HEK293 (cell line): ENCODE results near the gene ACTR1B.
A peak's percentile ranks its signal among the peaks of the same experiment; 100 is the strongest.

Source experiments
- BCL11A ChIP-seq: fragments of 450-650 bp; formaldehyde crosslinking; IDR thresholded peaks from 2 replicates; pipeline ENCODE4 v1.5.1; 2016; ENCODE audit warnings: low read depth, missing biosample characterization, missing genetic modification characterization
- GFI1B ChIP-seq: fragments of 450-650 bp; formaldehyde crosslinking; IDR thresholded peaks from 2 replicates; pipeline ENCODE4 v1.5.1; 2016; ENCODE audit warnings: missing biosample characterization, missing genetic modification characterization
- MZF1 ChIP-seq: fragments of 450-650 bp; formaldehyde crosslinking; IDR thresholded peaks from 2 replicates; pipeline ENCODE4 v1.5.1; 2017; ENCODE audit warnings: missing biosample characterization, missing genetic modification characterization, borderline replicate concordance
- RBAK ChIP-seq: fragments of 450-650 bp; formaldehyde crosslinking; IDR thresholded peaks from 2 replicates; pipeline ENCODE4 v1.5.1; 2016; ENCODE audit warnings: missing biosample characterization, missing genetic modification characterization
- SALL2 ChIP-seq: fragments of 450-650 bp; formaldehyde crosslinking; IDR thresholded peaks from 2 replicates; pipeline ENCODE4 v1.5.0; 2017; ENCODE audit warnings: missing biosample characterization, mild to moderate bottlenecking, missing genetic modification characterization, borderline replicate concordance
- ZBTB20 ChIP-seq: fragments of 450-650 bp; formaldehyde crosslinking; IDR thresholded peaks from 2 replicates; pipeline ENCODE4 v1.5.1; 2016; ENCODE audit warnings: missing biosample characterization, missing genetic modification characterization
- ZBTB48 ChIP-seq: fragments of 450-650 bp; formaldehyde crosslinking; IDR thresholded peaks from 2 replicates; pipeline ENCODE4 v1.5.1; 2016; ENCODE audit warnings: missing biosample characterization, missing genetic modification characterization
- ZIC2 ChIP-seq: fragments of 450-650 bp; formaldehyde crosslinking; IDR thresholded peaks from 2 replicates; pipeline ENCODE4 v1.5.1; 2016; ENCODE audit warnings: missing biosample characterization, missing genetic modification characterization
- ZNF146 ChIP-seq: fragments of 450-650 bp; formaldehyde crosslinking; IDR thresholded peaks from 2 replicates; pipeline ENCODE4 v1.5.1; 2016; ENCODE audit warnings: missing biosample characterization, missing genetic modification characterization
- ZNF155 ChIP-seq: fragments of 450-650 bp; formaldehyde crosslinking; IDR thresholded peaks from 2 replicates; pipeline ENCODE4 v1.5.1; 2016; ENCODE audit warnings: missing biosample characterization, missing genetic modification characterization
- ZNF16 ChIP-seq: fragments of 450-650 bp; formaldehyde crosslinking; IDR thresholded peaks from 2 replicates; pipeline ENCODE4 v1.5.1; 2016; ENCODE audit warnings: low read depth, missing biosample characterization, missing genetic modification characterization
- ZNF184 ChIP-seq: fragments of 450-650 bp; IDR thresholded peaks from 2 replicates; pipeline ENCODE4 v1.5.1; 2018; ENCODE audit warnings: missing biosample characterization, mild to moderate bottlenecking, missing genetic modification characterization
- ZNF274 ChIP-seq, 2 experiments: fragments of 200-500 bp in 1 of 2; fragments of 450-650 bp in 1 of 2; sonication (Bioruptor generic) in 1 of 2; formaldehyde crosslinking in 1 of 2; IDR thresholded peaks; 2 replicates each; pipeline versions ENCODE4 v1.5.1 to v1.6.1; 2014 to 2016; ENCODE audit warnings: borderline replicate concordance in 1 of 2, inconsistent platforms in 1 of 2, low read length in 1 of 2, missing biosample characterization in 1 of 2, missing genetic modification characterization in 1 of 2
- ZNF292 ChIP-seq: fragments of 450-650 bp; formaldehyde crosslinking; IDR thresholded peaks from 2 replicates; pipeline ENCODE4 v1.5.1; 2016; ENCODE audit warnings: low read depth, missing biosample characterization, missing genetic modification characterization, borderline replicate concordance
- ZNF311 ChIP-seq: fragments of 450-650 bp; formaldehyde crosslinking; IDR thresholded peaks from 2 replicates; pipeline ENCODE4 v1.5.1; 2017; ENCODE audit warnings: missing biosample characterization, missing genetic modification characterization, borderline replicate concordance
- ZNF416 ChIP-seq: fragments of 450-650 bp; formaldehyde crosslinking; IDR thresholded peaks from 2 replicates; pipeline ENCODE4 v1.5.1; 2016; ENCODE audit warnings: missing biosample characterization, missing genetic modification characterization
- ZNF433 ChIP-seq: fragments of 450-650 bp; formaldehyde crosslinking; IDR thresholded peaks from 2 replicates; pipeline ENCODE4 v1.5.1; 2016; ENCODE audit warnings: missing biosample characterization, missing genetic modification characterization, low read depth
- ZNF530 ChIP-seq: fragments of 450-650 bp; formaldehyde crosslinking; IDR thresholded peaks from 2 replicates; pipeline ENCODE4 v1.5.1; 2016; ENCODE audit warnings: low read depth, missing biosample characterization, missing genetic modification characterization
- ZNF544 ChIP-seq: fragments of 450-650 bp; formaldehyde crosslinking; IDR thresholded peaks from 2 replicates; pipeline ENCODE4 v1.5.0; 2017; ENCODE audit warnings: missing biosample characterization, missing genetic modification characterization
- ZNF561 ChIP-seq: fragments of 450-650 bp; IDR thresholded peaks from 2 replicates; pipeline ENCODE4 v1.5.1; 2018; ENCODE audit warnings: missing biosample characterization, missing genetic modification characterization, borderline replicate concordance
- ZNF629 ChIP-seq: fragments of 450-650 bp; formaldehyde crosslinking; IDR thresholded peaks from 2 replicates; pipeline ENCODE4 v1.5.1; 2017; ENCODE audit warnings: missing biosample characterization, missing genetic modification characterization
- ZNF664 ChIP-seq: fragments of 450-650 bp; formaldehyde crosslinking; IDR thresholded peaks from 2 replicates; pipeline ENCODE4 v1.5.1; 2016; ENCODE audit warnings: missing biosample characterization, missing genetic modification characterization
- ZNF785 ChIP-seq: fragments of 450-650 bp; formaldehyde crosslinking; IDR thresholded peaks from 2 replicates; pipeline ENCODE4 v1.5.1; 2016; ENCODE audit warnings: missing biosample characterization, missing genetic modification characterization
- ZSCAN16 ChIP-seq: fragments of 450-650 bp; formaldehyde crosslinking; IDR thresholded peaks from 2 replicates; pipeline ENCODE4 v1.5.1; 2016; ENCODE audit warnings: missing biosample characterization, missing genetic modification characterization
- ZSCAN23 ChIP-seq: fragments of 450-650 bp; formaldehyde crosslinking; IDR thresholded peaks from 2 replicates; pipeline ENCODE4 v1.5.1; 2016; ENCODE audit warnings: missing biosample characterization, missing genetic modification characterization
- TF ChIP-seq, protein P1 (sequence below): fragments of 450-650 bp; formaldehyde crosslinking; IDR thresholded peaks from 2 replicates; pipeline ENCODE4 v1.5.1; 2017; ENCODE audit warnings: missing biosample characterization, missing genetic modification characterization
- TF ChIP-seq, protein P2 (sequence below): fragments of 450-650 bp; formaldehyde crosslinking; IDR thresholded peaks from 2 replicates; pipeline ENCODE4 v1.5.1; 2016; ENCODE audit warnings: missing biosample characterization, missing genetic modification characterization, borderline replicate concordance
- TF ChIP-seq, protein P3 (sequence below): fragments of 450-650 bp; formaldehyde crosslinking; IDR thresholded peaks from 2 replicates; pipeline ENCODE4 v1.5.1; 2016; ENCODE audit warnings: missing biosample characterization, missing genetic modification characterization
- TF ChIP-seq, protein P4 (sequence below): fragments of 450-650 bp; formaldehyde crosslinking; IDR thresholded peaks from 2 replicates; pipeline ENCODE4 v1.5.1; 2016; ENCODE audit warnings: missing biosample characterization, missing genetic modification characterization

The ACTR1B gene

DNA sequence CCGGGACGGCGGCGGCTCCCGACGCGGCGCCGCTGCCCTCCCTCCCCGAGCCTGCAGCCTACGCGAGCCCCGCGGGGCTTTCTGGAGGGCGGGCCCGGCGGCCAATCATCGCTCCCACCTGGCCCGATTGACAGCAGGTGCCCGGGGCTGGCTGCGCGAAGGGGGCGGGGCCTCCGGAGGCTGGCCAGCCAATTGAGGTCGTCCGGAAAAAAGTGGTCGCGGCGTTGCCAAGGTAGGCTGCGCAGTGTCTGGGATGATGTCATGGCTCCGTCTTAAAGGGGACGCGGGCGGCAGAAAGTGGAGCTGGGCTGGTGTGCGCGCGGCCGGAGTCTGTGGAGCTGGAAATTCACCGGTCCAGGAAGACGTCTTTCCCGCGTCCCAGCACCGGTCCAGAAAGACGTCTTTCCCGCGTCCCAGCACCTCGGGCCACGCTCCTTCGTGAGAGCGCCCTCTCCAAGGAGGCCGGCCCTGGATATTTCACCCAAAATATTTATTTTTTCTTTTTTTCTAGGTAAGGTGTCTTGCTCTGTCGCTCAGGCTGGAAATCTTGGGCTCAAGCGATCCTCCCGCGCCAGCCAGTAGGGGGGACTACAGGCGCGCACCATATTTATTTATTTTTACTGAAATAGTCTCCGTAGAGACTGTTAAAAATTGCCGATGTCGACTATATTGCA is at the start of gene ACTR1B (continued):
- TF ChIP-seq, protein P1, sequence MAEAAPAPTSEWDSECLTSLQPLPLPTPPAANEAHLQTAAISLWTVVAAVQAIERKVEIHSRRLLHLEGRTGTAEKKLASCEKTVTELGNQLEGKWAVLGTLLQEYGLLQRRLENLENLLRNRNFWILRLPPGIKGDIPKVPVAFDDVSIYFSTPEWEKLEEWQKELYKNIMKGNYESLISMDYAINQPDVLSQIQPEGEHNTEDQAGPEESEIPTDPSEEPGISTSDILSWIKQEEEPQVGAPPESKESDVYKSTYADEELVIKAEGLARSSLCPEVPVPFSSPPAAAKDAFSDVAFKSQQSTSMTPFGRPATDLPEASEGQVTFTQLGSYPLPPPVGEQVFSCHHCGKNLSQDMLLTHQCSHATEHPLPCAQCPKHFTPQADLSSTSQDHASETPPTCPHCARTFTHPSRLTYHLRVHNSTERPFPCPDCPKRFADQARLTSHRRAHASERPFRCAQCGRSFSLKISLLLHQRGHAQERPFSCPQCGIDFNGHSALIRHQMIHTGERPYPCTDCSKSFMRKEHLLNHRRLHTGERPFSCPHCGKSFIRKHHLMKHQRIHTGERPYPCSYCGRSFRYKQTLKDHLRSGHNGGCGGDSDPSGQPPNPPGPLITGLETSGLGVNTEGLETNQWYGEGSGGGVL (tag by site-specific recombination) = no peak
- TF ChIP-seq ZNF16 = no peak
- no peak for TF ChIP-seq ZNF292 (tag by site-specific recombination)
- TF ChIP-seq ZNF561 (tag by site-specific recombination) = no peak
- TF ChIP-seq ZNF629 (tag by site-specific recombination) = peak; percentile 92
- no peak for TF ChIP-seq BCL11A (tag by site-specific recombination)
- TF ChIP-seq ZBTB20 (tag by site-specific recombination) = peak; percentile 41; the same call in 1 of the 2 replicates
- peak; percentile 33; the same call in 1 of the 2 replicates for TF ChIP-seq ZIC2 (tag by site-specific recombination)
- no peak for TF ChIP-seq ZNF785 (tag by site-specific recombination)
- no peak for TF ChIP-seq ZBTB48 (tag by site-specific recombination)
- TF ChIP-seq ZNF184 (tag by site-specific recombination) = no peak
- no peak for TF ChIP-seq SALL2 (tag by site-specific recombination)
- no peak for TF ChIP-seq RBAK (tag by site-specific recombination)
- TF ChIP-seq, protein P2, sequence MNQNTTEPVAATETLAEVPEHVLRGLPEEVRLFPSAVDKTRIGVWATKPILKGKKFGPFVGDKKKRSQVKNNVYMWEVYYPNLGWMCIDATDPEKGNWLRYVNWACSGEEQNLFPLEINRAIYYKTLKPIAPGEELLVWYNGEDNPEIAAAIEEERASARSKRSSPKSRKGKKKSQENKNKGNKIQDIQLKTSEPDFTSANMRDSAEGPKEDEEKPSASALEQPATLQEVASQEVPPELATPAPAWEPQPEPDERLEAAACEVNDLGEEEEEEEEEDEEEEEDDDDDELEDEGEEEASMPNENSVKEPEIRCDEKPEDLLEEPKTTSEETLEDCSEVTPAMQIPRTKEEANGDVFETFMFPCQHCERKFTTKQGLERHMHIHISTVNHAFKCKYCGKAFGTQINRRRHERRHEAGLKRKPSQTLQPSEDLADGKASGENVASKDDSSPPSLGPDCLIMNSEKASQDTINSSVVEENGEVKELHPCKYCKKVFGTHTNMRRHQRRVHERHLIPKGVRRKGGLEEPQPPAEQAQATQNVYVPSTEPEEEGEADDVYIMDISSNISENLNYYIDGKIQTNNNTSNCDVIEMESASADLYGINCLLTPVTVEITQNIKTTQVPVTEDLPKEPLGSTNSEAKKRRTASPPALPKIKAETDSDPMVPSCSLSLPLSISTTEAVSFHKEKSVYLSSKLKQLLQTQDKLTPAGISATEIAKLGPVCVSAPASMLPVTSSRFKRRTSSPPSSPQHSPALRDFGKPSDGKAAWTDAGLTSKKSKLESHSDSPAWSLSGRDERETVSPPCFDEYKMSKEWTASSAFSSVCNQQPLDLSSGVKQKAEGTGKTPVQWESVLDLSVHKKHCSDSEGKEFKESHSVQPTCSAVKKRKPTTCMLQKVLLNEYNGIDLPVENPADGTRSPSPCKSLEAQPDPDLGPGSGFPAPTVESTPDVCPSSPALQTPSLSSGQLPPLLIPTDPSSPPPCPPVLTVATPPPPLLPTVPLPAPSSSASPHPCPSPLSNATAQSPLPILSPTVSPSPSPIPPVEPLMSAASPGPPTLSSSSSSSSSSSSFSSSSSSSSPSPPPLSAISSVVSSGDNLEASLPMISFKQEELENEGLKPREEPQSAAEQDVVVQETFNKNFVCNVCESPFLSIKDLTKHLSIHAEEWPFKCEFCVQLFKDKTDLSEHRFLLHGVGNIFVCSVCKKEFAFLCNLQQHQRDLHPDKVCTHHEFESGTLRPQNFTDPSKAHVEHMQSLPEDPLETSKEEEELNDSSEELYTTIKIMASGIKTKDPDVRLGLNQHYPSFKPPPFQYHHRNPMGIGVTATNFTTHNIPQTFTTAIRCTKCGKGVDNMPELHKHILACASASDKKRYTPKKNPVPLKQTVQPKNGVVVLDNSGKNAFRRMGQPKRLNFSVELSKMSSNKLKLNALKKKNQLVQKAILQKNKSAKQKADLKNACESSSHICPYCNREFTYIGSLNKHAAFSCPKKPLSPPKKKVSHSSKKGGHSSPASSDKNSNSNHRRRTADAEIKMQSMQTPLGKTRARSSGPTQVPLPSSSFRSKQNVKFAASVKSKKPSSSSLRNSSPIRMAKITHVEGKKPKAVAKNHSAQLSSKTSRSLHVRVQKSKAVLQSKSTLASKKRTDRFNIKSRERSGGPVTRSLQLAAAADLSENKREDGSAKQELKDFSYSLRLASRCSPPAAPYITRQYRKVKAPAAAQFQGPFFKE = no peak
- TF ChIP-seq ZNF416 = no peak
- no peak for TF ChIP-seq ZSCAN16 (tag by site-specific recombination)
- no peak for TF ChIP-seq GFI1B
- TF ChIP-seq ZNF146 = no peak
- no peak for TF ChIP-seq ZNF311 (tag by site-specific recombination)
- no peak for TF ChIP-seq ZNF433
- TF ChIP-seq, protein P3, sequence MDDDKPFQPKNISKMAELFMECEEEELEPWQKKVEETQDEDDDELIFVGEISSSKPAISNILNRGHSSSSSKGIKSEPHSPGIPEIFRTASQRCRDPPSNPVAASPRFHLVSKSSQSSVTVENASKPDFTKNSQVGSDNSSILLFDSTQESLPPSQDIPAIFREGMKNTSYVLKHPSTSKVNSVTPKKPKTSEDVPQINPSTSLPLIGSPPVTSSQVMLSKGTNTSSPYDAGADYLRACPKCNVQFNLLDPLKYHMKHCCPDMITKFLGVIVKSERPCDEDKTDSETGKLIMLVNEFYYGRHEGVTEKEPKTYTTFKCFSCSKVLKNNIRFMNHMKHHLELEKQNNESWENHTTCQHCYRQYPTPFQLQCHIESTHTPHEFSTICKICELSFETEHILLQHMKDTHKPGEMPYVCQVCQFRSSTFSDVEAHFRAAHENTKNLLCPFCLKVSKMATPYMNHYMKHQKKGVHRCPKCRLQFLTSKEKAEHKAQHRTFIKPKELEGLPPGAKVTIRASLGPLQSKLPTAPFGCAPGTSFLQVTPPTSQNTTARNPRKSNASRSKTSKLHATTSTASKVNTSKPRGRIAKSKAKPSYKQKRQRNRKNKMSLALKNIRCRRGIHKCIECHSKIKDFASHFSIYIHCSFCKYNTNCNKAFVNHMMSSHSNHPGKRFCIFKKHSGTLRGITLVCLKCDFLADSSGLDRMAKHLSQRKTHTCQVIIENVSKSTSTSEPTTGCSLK (tag by site-specific recombination) = no peak
- TF ChIP-seq, protein P4, sequence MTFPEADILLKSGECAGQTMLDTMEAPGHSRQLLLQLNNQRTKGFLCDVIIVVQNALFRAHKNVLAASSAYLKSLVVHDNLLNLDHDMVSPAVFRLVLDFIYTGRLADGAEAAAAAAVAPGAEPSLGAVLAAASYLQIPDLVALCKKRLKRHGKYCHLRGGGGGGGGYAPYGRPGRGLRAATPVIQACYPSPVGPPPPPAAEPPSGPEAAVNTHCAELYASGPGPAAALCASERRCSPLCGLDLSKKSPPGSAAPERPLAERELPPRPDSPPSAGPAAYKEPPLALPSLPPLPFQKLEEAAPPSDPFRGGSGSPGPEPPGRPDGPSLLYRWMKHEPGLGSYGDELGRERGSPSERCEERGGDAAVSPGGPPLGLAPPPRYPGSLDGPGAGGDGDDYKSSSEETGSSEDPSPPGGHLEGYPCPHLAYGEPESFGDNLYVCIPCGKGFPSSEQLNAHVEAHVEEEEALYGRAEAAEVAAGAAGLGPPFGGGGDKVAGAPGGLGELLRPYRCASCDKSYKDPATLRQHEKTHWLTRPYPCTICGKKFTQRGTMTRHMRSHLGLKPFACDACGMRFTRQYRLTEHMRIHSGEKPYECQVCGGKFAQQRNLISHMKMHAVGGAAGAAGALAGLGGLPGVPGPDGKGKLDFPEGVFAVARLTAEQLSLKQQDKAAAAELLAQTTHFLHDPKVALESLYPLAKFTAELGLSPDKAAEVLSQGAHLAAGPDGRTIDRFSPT (tag by site-specific recombination) = peak; percentile 77
- no peak for TF ChIP-seq ZNF530 (tag by site-specific recombination)
- TF ChIP-seq MZF1 = no peak
- no peak for TF ChIP-seq ZNF155 (tag by site-specific recombination)
- TF ChIP-seq ZSCAN23 (tag by site-specific recombination) = no peak
- no peak for TF ChIP-seq ZNF664
- no peak for TF ChIP-seq ZNF544 (tag by site-specific recombination)
- no peak for TF ChIP-seq ZNF274 (IDR thresholded peaks at IDR 0.05; ENCODE audit: low read length)
- no peak for TF ChIP-seq ZNF274 (tag by site-specific recombination; IDR thresholded peaks at IDR 0.05; ENCODE audit: borderline replicate concordance)
